ENCODE results near the gene GNAS-AS1.

GNAS-AS1 gene

GRCh38 chr20:58884966-58885365, 34.3 kb upstream of the GNAS-AS1 start:
- no peak for DNase-seq

DNA sequence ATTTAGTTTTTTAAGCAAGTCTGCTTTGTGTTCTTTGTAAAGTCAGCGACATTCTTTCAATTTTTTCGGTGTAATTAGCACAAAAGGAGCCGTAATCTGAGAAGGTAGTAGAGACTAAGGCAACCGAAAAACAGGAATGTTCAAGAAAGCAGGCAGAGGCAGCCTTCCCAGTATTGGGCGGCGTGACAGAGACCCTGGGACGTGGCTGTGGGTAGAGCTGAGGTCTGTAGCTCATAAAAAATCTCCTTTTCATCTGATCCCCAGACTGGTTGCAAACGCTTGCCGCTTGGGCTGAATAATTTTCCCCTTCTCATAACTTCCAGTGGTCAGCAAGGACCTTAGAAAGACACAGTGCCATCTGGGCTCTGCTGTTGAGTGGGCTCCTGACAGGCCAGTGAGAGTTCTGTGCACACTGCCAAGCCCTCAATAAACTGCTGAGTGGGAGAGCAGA, 32.6 kb upstream of the GNAS-AS1 start:
- no peak for DNase-seq

DNA sequence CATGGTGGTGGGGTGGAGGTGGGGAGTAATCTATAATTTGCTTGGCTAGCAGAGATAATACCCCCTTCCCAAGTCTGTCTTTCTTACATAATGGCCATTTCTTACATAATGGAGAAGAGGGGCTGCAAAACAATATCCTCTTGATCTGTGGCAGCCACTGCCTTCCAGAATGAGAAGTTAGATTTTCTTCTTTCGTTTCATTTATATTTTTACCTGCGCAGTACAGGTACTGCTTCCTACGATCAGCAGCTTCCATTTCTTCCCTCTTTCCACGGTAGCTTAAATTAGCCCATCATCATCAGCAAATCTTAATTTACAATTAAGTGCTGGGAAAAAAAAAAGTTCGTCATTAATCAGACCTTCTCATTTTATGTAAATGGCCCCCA, 32.0 kb upstream of the GNAS-AS1 start:
- no peak for DNase-seq

GRCh38 chr20:58880994-58881752, 30.5 kb upstream of the GNAS-AS1 start:
- DNase-seq, result no peak

DNA sequence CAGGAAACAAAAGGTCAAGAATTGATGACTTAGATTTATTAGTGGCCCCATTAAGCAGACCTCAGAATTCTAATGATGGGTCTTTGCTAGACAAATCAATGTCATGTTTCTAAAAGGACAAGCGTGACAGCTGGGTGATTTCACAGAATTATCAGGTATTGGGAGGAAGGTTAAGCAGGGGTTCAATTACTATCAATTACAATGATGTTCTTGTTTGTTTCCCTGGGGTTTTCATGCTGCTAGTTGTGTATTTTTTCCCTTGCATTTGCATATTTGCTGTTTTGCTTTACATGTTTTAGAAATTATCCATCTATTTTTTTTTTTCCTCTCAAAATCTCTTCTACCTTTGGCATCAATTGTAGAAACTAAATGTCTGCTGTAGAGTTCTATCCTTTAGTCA, 29.7 kb upstream of the GNAS-AS1 start:
- DNase-seq, result no peak

- no peak for DNase-seq
These were observed 27.7 kb upstream of the GNAS-AS1 start for GRCh38 chr20:58878399-58878798.

GRCh38 chr20:58877976-58878360, 27.3 kb upstream of the GNAS-AS1 start:
- DNase-seq, result no peak

DNA sequence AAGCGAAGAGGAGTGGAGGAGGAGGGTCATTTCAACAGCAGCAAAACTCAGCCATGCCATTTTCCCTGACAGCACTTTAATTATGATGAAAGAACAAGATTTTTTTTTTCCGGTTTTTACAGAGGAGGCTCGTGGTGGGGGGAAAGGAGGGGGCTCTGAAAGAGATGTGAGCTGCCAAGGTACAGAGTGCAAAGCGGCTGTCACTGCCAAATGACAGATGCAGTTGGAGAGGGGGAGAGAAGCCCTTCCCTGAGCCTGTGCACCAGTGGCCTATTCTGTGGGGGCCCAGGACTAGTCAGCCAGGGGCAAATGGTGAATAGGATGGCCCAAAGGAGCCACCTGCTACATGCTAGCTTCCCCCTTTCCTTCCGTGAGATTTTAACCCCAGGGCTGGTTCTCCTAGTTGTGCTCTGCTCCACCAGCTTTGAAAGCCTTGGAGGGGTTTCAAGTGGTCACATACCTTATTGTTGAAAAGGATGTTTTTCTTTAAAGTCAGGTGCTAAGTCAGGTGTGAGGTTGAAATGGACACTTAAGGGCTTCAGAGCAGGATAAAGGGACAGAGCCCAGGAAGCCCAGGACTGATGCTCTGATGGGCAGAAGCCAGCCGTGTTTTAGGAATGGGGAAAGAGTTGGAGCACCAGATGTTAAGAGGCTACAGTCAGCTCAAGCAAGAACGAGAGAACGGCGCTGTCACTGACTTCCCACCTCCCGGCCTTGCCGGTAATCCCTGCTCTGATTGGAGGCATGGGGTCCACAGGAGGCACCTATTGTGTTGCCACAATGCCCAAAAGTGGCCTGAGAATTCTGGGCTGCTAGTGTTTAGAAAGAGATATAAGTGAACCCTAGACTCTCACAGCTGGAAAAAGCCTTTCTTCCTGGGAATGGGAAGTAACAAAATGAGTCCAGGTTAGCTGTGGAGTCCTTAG, 26.6 kb upstream of the GNAS-AS1 start:
- DNase-seq, result no peak

DNA sequence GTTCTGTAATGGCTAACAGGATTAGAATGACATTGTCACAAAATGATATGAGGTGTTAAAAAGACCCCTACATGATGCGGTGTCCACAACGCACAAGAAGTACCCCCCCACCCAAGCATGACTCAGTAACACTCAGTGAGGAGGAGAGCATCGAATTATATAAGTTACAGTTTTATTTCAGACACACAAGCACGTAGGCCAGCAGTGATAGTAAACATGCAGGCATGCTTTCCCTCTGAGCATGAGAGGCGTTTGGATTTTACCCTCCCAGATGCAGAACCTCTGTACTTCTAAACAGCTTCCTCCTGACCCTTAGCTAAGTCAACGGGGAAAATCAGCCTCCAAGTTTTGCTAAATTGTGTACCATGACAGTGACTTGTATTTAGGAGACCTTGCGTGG, 25.7 kb upstream of the GNAS-AS1 start:
- no peak for DNase-seq

GRCh38 chr20:58875541-58876134, 24.9 kb upstream of the GNAS-AS1 start:
- DNase-seq, result no peak

DNA sequence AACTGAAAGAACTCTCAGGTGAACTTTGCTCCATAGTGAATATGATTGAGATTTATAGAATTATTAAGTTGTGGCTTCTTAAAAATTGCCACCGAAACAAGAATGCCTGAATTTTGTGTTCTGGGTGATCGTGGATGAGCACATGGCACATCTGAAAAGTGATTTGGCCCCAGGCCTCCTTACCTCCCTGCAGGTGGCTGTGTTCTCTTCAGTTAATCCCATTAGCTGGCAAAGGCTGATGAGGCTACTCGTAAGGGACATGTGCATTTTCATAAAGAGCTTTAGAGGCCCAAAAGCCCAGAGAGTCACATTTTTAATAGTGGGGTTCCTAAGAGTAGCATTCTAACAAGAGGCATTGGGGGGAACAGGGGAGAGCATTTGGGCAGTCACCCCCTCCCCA, 24.4 kb upstream of the GNAS-AS1 start:
- DNase-seq, result no peak

- DNase-seq, result no peak
These were observed 23.8 kb upstream of the GNAS-AS1 start for GRCh38 chr20:58874469-58874868.

DNA sequence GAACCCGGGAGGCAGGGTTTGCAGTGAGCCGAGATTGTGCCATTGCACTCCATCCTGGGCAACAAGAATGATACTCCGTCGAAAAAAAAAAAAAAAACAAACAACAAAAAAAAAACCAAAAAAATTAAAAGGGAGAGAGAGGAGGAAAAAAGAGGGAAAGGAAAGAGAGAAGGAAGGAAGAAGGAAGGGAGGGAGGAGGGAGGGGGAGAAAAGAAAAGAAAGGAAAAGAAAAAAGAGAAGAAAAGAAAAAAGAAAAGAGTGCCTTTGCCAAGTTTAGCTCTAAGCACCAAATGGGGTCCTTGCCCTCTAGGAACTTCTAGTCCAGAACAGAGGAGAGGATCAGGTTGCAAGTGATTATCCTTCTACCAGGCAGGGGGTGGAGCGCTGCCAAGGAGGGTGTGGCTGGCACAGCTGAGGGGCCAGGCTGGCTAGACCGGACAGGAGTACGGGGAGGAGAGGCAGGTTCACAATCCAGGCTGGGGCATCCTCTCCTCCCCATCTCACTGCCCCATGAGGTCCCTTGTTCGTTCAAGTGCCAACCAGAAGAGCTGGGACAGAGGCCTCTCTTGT, 20.9 kb upstream of the GNAS-AS1 start:
- no peak for DNase-seq

DNA sequence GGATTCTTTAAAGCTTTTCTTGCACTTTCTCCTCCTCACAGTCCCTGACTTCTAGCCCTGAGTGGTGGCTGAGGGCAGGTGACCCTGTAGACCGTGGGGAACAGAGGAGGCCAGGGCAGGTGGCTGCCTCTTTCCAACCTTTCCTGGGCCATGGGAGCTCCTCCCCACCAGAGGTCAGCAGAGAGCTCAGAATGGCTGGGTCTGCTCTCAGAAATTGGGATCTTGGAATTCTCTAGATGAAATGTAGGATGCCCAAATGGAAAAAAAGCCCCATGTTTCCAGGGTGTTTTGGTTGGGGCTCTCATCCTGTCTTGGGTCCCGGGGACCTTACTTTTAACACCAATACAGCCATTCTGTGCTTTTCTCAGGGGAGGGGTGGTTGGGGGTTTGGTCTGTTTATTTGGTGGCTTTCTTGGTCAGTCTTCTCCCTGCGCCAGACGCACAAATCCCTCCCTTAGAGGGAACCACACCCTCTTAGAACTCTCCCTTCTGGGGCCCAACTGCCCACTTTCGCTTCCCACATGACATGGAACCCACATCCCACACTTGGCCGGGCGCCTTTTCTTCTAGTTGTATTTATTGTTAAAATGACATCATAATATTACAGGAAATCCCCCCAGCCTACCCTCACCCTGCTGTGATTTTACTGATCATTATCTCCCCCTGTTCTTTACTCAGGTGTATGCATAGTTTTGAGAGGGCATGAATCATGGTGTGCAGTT, 19.8 kb upstream of the GNAS-AS1 start:
- DNase-seq, result peak; percentile 49

DNA sequence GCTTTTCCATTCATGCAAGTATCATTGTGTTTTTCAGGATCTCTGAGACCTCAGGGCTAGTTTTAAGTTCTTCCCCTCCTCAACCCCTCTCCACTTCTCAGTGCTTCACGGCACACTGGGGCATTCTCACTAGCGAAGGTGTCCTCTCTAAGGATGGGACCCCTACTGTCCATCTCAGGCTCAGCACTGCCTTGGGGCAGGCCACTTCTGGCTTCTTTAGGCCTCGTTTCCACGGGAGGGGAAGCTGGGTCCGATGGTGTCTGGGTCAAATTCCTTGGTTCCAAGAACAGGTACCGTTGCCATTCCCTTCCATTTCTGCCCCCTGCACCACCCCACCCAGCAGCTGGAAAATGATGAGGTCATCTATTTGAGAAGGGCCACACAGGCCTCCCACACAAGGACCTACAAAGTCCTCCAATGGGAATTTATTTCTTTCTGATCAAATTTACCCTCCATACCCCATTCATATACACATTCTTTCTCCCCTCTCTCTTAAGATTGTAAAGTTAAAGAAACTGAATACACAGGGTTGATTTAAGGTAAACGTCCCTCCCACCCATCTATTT, 19.0 kb upstream of the GNAS-AS1 start:
- DNase-seq, result no peak

- no peak for DNase-seq
These were observed 18.1 kb upstream of the GNAS-AS1 start for GRCh38 chr20:58868795-58869194.

DNA sequence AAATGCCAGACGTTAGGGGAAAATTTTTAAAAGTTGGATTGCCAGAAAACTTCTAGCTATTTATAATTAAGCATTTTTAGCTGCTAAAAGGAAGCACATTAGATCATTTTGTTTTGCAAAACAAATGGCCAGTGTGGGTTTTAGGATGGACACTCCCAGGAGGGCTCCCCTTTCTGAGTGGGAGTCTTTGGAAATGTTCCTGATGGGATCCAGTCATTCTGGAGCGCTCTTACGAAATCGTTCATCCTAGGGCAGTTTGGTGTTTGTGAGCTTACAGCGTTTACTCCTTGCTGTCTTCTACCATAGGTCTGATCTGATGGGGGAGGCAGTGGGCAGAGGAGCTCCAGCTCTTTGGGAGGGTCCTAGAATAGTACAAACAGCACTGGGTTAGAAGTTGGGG, 16.5 kb upstream of the GNAS-AS1 start:
- no peak for DNase-seq

DNA sequence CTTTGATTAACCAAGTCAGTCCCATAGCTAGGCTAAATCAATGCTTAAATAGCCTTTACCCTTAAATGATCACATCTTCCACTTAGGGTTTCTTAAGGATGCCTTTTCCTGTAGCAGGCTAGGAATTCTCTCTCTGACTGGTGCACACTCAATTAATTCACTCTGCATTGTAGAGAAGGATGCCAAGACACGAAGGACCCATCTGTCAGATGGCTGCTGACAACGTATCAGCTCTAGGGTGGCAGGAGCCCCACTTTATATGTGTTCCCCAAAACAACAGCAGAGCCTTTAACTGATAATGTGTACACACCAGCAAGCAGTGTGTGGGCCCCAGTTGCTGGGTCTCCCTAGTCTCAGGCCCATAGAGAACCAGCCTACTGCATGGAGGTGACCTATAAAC, 15.1 kb upstream of the GNAS-AS1 start:
- no peak for DNase-seq

DNA sequence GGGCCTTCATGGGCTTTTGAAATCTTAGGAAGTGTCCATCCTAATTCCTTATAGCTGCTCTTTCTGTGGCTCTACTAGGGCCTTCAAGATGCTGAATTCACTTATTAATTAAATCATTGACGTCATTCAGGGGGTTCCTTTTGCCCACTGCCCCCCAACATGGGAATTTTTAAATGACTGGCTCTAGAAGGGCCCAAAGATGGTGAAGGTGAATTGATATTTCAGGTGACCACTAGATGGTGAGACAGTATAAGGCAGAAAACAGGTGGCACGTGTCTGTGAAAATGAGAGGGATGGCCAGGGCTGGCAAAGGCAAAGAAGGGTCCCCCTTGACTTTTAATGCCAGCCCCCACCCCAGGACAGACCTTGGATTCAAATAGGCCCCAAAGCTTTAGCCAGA, 13.6 kb upstream of the GNAS-AS1 start:
- peak; percentile 21 for DNase-seq

DNA sequence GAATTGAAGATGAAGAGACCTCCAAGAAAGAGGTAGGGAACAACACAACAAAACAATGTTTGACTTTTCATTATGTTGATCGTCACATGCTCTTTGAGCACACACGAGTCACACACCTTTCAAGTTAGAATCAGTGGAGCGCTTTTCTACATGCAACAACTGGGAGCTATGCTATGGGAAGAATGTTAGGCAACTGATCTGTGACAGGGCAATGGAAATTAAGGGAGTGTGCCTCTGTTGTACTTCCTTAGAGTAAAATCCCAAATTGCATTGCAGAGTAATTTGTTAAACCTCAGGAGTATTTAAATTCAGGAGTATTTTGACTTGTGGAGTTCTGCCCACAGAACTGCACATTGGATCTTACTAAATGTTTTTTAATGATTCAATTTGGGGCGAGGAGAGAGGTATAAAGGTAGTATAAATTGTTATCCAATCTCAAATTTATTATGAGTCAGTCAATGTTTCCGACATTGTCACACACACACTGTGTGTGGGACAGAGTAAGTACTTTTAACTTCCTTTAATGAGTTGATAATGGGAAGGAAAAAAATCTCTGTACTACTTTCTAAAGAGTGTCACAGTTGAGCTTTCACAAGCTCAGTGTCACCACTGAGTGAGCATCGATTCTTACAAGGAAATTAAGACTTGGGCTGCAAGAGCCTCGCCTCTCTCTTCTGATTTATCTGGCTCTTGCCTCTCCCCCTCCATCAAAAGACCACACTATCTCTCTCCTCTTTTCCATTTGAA, 12.5 kb upstream of the GNAS-AS1 start:
- no peak for DNase-seq

All from NCI-H1417 treated with DMSO at 0.1 percent for 48 hours (cell line).